WTC11 (cell line): Measurements from ENCODE around the gene TCOF1. TPM values are rescaled to one million over a fixed set of nuclear protein-coding genes. Genes with fewer than 3 reads are reported as not detected.

Experiments
- ATAC-seq: fragments of 200-7000 bp; cut with Tn5 transposase; 2 replicates; pipeline ENCODE4 v1.10.0; 2021; ENCODE audit warnings: mild to moderate bottlenecking, moderate library complexity
- CTCF ChIA-PET: fragments of 300-600 bp; sonication (Branson Sonifier 250); formaldehyde crosslinking; loops from one replicate; lab custom pipeline; 2021; ENCODE audit warnings: antibody characterized with exemption; lab: Charles Lee
- POLR2A ChIA-PET: fragments of 350-600 bp; sonication (Branson Sonifier 250); formaldehyde crosslinking; loops from one replicate; lab custom pipeline; 2021; ENCODE audit warnings: antibody characterized with exemption; lab: Charles Lee
- DNase-seq: peaks from one replicate; pipeline ENCODE4 v3.0.0; 2021; ENCODE audit warnings: low spot score
- H3K27ac Mint-ChIP-seq: 2 replicates; pipeline ENCODE4 v1.8.0; 2021; ENCODE audit warnings: mixed read lengths
- H3K27me3 Mint-ChIP-seq: 2 replicates; pipeline ENCODE4 v1.8.0; 2021; ENCODE audit warnings: low read depth, mild to moderate bottlenecking, moderate library complexity, mixed read lengths
- H3K36me3 Mint-ChIP-seq: 2 replicates; pipeline ENCODE4 v1.8.0; 2021; ENCODE audit warnings: mixed read lengths
- H3K4me1 Mint-ChIP-seq: 2 replicates; pipeline ENCODE4 v1.8.0; 2022; ENCODE audit warnings: mixed read lengths
- H3K4me3 Mint-ChIP-seq: 2 replicates; pipeline ENCODE4 v1.8.0; 2021; ENCODE audit warnings: mild to moderate bottlenecking, moderate library complexity, mixed read lengths
- H3K9me3 Mint-ChIP-seq: 2 replicates; pipeline ENCODE4 v1.8.0; 2021; ENCODE audit warnings: mixed read lengths
- AR ChIP-seq: fragments of 250-450 bp; sonication (Bioruptor Pico); IDR thresholded peaks from 2 replicates; pipeline ENCODE4 v1.9.0; 2021; ENCODE audit warnings: mild to moderate bottlenecking
- ATF1 ChIP-seq: sonication (generic); formaldehyde crosslinking; IDR thresholded peaks from 2 replicates; pipeline ENCODE4 v1.8.1; 2023; ENCODE audit warnings: mild to moderate bottlenecking, moderate library complexity, missing genetic modification reagents
- ATF2 ChIP-seq: sonication (generic); formaldehyde crosslinking; IDR thresholded peaks from 2 replicates; pipeline ENCODE4 v1.8.1; 2022; ENCODE audit warnings: low read depth, missing genetic modification reagents, borderline replicate concordance
- CREM ChIP-seq: sonication (generic); formaldehyde crosslinking; IDR thresholded peaks from 2 replicates; pipeline ENCODE4 v1.8.1; 2022; ENCODE audit warnings: mild to moderate bottlenecking, missing genetic modification reagents, moderate library complexity
- CTCF ChIP-seq: fragments of 200-600 bp; IDR thresholded peaks from 2 replicates; pipeline ENCODE4 v1.8.0; 2022; ENCODE audit warnings: antibody characterized with exemption
- ERG ChIP-seq: fragments of 250-450 bp; sonication (Bioruptor Pico); IDR thresholded peaks from 2 replicates; pipeline ENCODE4 v1.8.0; 2021; ENCODE audit warnings: mild to moderate bottlenecking
- GRHL2 ChIP-seq: fragments of 250-450 bp; sonication (Bioruptor Pico); IDR thresholded peaks from 2 replicates; pipeline ENCODE4 v1.8.0; 2022; ENCODE audit warnings: mild to moderate bottlenecking, moderate library complexity; ENCODE audit not compliant: insufficient replicate concordance, severe bottlenecking
- JAZF1 ChIP-seq: fragments of 250-450 bp; sonication (Bioruptor Pico); IDR thresholded peaks from 2 replicates; pipeline ENCODE4 v1.9.0; 2021; ENCODE audit warnings: moderate library complexity, mild to moderate bottlenecking, inconsistent platforms
- JUN ChIP-seq: sonication (generic); formaldehyde crosslinking; IDR thresholded peaks from 2 replicates; pipeline ENCODE4 v1.8.0; 2023; ENCODE audit warnings: mild to moderate bottlenecking, missing genetic modification reagents
- NR1H2 ChIP-seq: sonication (generic); formaldehyde crosslinking; IDR thresholded peaks from 2 replicates; pipeline ENCODE4 v1.9.0; 2021; ENCODE audit warnings: mild to moderate bottlenecking, moderate library complexity, missing genetic modification reagents
- PRDM15 ChIP-seq: sonication (generic); formaldehyde crosslinking; IDR thresholded peaks from 2 replicates; pipeline ENCODE4 v1.8.0; 2022; ENCODE audit warnings: missing genetic modification reagents
- ZNF396 ChIP-seq: fragments of 250-450 bp; sonication (Bioruptor Pico); IDR thresholded peaks from 2 replicates; pipeline ENCODE4 v1.8.0; 2021; ENCODE audit warnings: mild to moderate bottlenecking, moderate library complexity, borderline replicate concordance
- ZNF416 ChIP-seq: fragments of 250-450 bp; sonication (Bioruptor Pico); IDR thresholded peaks from 2 replicates; pipeline ENCODE4 v1.9.0; 2021; ENCODE audit warnings: mild to moderate bottlenecking, inconsistent platforms
- ZNF423 ChIP-seq: fragments of 250-450 bp; sonication (Bioruptor Pico); IDR thresholded peaks from 2 replicates; pipeline ENCODE4 v2.1.2; 2022; ENCODE audit warnings: mild to moderate bottlenecking, moderate library complexity
- ZNF425 ChIP-seq: fragments of 250-450 bp; sonication (Bioruptor Pico); conservative IDR thresholded peaks from 2 replicates; pipeline ENCODE4 v1.9.0; 2021; ENCODE audit warnings: mild to moderate bottlenecking
- ZNF532 ChIP-seq: fragments of 250-450 bp; sonication (Bioruptor Pico); IDR thresholded peaks from 2 replicates; pipeline ENCODE4 v1.9.0; 2021; ENCODE audit warnings: mild to moderate bottlenecking, borderline replicate concordance
- total RNA-seq: library from RNA; stranded (reverse); gene quantifications from 3 replicates; pipeline ENCODE4 v1.2.3, GENCODE V29; 2021

The TCOF1 gene
- total RNA-seq, 1 experiment from 2014 or later, result 174 TPM

- no peak for DNase-seq
- no peaks in the 10 kb centered on the region for H3K36me3 Mint-ChIP-seq
- ATAC-seq, result no peak
- H3K9me3 Mint-ChIP-seq, result no peaks in the 10 kb centered on the region
- H3K4me3 Mint-ChIP-seq, result no peak overlapping the region
- TF ChIP-seq ZNF423, result no peak
- no peaks in the 10 kb centered on the region for H3K4me1 Mint-ChIP-seq
- H3K27me3 Mint-ChIP-seq, result peaks cover 4% of the 10 kb centered on the region; the same call in 1 of the 2 replicates
- no peak overlapping the region for H3K27ac Mint-ChIP-seq
- POLR2A ChIA-PET, result no interaction called here
- CTCF ChIA-PET, result interaction anchor here (2.8 kb wide), 1 partner anchor 31 kb away, joined by 10 read pairs; no protein-coding TSS in a partner anchor
These were observed 71.9 kb downstream of the TCOF1 start for GRCh38 chr5:150429410-150429873.

- no peak overlapping the region for H3K27ac Mint-ChIP-seq
- no peak for TF ChIP-seq ERG (CRISPR knock-in tag)
- TF ChIP-seq GRHL2 (CRISPR knock-in tag), result no peak
- no peak for TF ChIP-seq NR1H2 (CRISPR knock-in tag)
- no peak for TF ChIP-seq CTCF
- no peak for TF ChIP-seq ZNF396 (CRISPR knock-in tag)
- TF ChIP-seq JUN (CRISPR knock-in tag), result no peak
- no peak for TF ChIP-seq ATF2
- no peak for TF ChIP-seq PRDM15 (CRISPR knock-in tag)
- no peak for TF ChIP-seq ZNF532
- no peak for TF ChIP-seq JAZF1 (CRISPR knock-in tag)
- TF ChIP-seq CREM (CRISPR knock-in tag), result no peak
- TF ChIP-seq ZNF416 (CRISPR knock-in tag), result no peak
- TF ChIP-seq ZNF425 (CRISPR knock-in tag), result no peak
- no peak for TF ChIP-seq ATF1
- TF ChIP-seq AR (CRISPR knock-in tag), result no peak
These were observed 73.6 kb downstream of the TCOF1 start for GRCh38 chr5:150431048-150431447.

More at GRCh38 chr5:150431048-150431447, 73.6 kb downstream of the TCOF1 start:
- H3K4me3 Mint-ChIP-seq, result no peak overlapping the region
- peaks cover 4% of the 10 kb centered on the region; the same call in 1 of the 2 replicates for H3K27me3 Mint-ChIP-seq
- DNase-seq (no peak), ATAC-seq (no peak)
- no peaks in the 10 kb centered on the region for H3K4me1 Mint-ChIP-seq
- ChIA-PET POLR2A (no interaction called here), CTCF (interaction anchor here (0.6 kb wide), 1 partner anchor 38 kb away, joined by 3 read pairs; no protein-coding TSS in a partner anchor)
- no peaks in the 10 kb centered on the region for H3K36me3 Mint-ChIP-seq
- H3K9me3 Mint-ChIP-seq, result no peaks in the 10 kb centered on the region
